ENCODE measurements around the gene PKM. TPM values are rescaled to one million over a fixed set of nuclear protein-coding genes. Genes with fewer than 3 reads are reported as not detected.

The PKM gene
- polyA plus RNA-seq, 1 donor (not counting 4 experiments of a cell fraction or from before 2014, with no cell fraction given) = 3,352 TPM

DNA sequence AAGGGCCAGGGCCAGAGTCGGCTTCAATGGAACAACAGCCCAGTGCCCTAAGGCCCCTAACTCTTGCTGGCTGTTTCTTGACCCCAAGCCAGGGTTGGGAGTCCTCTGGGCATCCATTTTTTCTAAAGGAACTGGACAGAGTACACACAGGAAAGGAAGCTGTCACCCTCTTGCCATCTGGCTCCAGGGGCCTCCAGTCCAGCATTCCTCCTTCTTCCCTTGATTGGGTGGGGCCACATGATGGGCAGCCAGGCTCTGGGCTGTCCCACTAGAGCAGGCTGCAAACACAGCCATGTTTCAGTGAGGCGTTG is 31.8 kb downstream of the PKM start:
- Histone ChIP-seq H3K9me1 (ENCODE audit: control insufficient read depth, extremely low read depth, insufficient read depth, low read length) (peaks cover 3% of the 10 kb centered on the region), H3K9ac (ENCODE audit: control insufficient read depth, extremely low read depth, insufficient read depth, low read length) (no peak overlapping the region), H3K9me3 (ENCODE audit: control insufficient read depth, low read depth, low read length) (no peaks in the 10 kb centered on the region), H3K4me3 (ENCODE audit: control insufficient read depth in 2 of 3, extremely low read depth in 1 of 3, insufficient read depth in 2 of 3, low read depth in 1 of 3, low read length in 3 of 3) (no peak overlapping the region), H4K20me1 (ENCODE audit: control insufficient read depth, extremely low read depth, insufficient read depth, low read length) (peaks cover 35% of the 10 kb centered on the region), H2AFZ (ENCODE audit: control insufficient read depth, low read length) (no peak overlapping the region), H3K79me2 (ENCODE audit: control insufficient read depth, insufficient read depth, low read length) (peaks cover 7% of the 10 kb centered on the region), H3K4me1 (ENCODE audit: control insufficient read depth, extremely low read depth, insufficient read depth, low read length) (peaks cover 78% of the 10 kb centered on the region), H3K27me3 (ENCODE audit: control insufficient read depth, extremely low read depth, insufficient read depth, low read length) (no peaks in the 10 kb centered on the region), H3K4me2 (ENCODE audit: control insufficient read depth, extremely low read depth, insufficient read depth, low read depth, low read length) (no peak overlapping the region), H3K36me3 (ENCODE audit: control insufficient read depth in 2 of 2, extremely low read depth in 1 of 2, insufficient read depth in 2 of 2, low read length in 2 of 2) (peaks cover 38 to 52% of the 10 kb centered on the region in 2 experiments), H3K27ac (ENCODE audit: control insufficient read depth, insufficient read depth, low read length) (no peak overlapping the region)
- DNase-seq (ENCODE audit: low read depth, low spot score) (no peak), FAIRE-seq (no peak)
- TF ChIP-seq, protein P1, sequence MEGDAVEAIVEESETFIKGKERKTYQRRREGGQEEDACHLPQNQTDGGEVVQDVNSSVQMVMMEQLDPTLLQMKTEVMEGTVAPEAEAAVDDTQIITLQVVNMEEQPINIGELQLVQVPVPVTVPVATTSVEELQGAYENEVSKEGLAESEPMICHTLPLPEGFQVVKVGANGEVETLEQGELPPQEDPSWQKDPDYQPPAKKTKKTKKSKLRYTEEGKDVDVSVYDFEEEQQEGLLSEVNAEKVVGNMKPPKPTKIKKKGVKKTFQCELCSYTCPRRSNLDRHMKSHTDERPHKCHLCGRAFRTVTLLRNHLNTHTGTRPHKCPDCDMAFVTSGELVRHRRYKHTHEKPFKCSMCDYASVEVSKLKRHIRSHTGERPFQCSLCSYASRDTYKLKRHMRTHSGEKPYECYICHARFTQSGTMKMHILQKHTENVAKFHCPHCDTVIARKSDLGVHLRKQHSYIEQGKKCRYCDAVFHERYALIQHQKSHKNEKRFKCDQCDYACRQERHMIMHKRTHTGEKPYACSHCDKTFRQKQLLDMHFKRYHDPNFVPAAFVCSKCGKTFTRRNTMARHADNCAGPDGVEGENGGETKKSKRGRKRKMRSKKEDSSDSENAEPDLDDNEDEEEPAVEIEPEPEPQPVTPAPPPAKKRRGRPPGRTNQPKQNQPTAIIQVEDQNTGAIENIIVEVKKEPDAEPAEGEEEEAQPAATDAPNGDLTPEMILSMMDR (optimal IDR thresholded peaks at IDR 0.05 in 1 of 3, IDR thresholded peaks at IDR 0.05 in 1 of 3, conservative IDR thresholded peaks at IDR 0.05 in 1 of 3; ENCODE audit: extremely low read depth in 1 of 3, insufficient read depth in 2 of 3, low read length in 3 of 3) = no peak
- TF ChIP-seq EZH2 (IDR thresholded peaks at IDR 0.05; ENCODE audit: low read length) = no peak
- dilution Hi-C loops (cut with MboI; ENCODE audit: extremely low pct_ligation_motif_present, low sequenced_read_pairs) = no loop called here

DNA sequence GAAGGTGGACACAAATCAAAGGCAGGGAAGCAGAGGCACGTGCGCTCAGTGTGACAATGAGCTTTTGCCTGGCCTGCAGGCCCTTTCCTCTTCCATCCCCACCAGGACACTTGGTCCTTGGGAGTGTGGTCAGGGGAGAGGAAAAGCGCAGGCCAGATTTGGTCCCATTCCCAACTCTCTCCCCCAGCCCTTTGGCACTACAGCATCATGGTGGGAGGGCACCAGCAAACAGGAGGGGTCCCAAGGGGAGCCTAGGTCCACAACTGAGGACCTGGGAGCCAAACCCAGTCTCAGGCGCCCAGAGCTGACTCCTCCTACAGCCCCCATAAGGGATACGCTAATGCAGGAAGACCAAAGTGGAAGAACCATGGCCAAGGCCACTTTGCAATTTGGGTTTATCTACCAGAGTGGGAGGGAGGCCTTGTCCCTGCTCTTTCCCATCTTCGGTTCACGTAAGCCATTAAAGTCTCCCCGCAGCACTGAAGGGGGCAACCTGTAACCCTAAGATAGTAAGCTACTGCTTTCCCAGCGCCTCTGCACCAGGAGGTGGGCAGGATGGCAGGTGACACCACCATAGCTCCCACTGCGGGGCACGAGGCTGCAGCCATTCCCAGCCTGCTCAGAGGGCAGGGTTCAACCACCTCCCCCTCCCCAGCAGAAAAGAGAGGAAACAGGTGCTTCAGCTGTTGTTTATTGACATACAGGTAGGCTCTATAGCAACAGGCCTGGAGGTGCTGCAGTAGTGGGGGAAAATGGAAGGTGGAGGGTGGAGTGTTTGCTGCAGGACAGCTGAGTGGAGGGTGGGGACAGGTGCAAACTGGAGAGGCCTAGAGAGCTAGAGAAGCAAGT is 32.4 kb downstream of the PKM start:
- H3K9ac ChIP-seq (ENCODE audit: control insufficient read depth, extremely low read depth, insufficient read depth, low read length) = peak overlapping the region; percentile 53
- peaks cover 72% of the 10 kb centered on the region for H3K4me1 ChIP-seq (ENCODE audit: control insufficient read depth, extremely low read depth, insufficient read depth, low read length)
- H3K9me3 ChIP-seq (ENCODE audit: control insufficient read depth, low read depth, low read length) = no peaks in the 10 kb centered on the region
- H3K79me2 ChIP-seq (ENCODE audit: control insufficient read depth, insufficient read depth, low read length) = peaks cover 7% of the 10 kb centered on the region
- H3K36me3 ChIP-seq (ENCODE audit: control insufficient read depth in 2 of 2, extremely low read depth in 1 of 2, insufficient read depth in 2 of 2, low read length in 2 of 2) = peaks cover 37 to 48% of the 10 kb centered on the region in 2 experiments
- peaks cover 3% of the 10 kb centered on the region for H3K9me1 ChIP-seq (ENCODE audit: control insufficient read depth, extremely low read depth, insufficient read depth, low read length)
- no peak overlapping the region for H2AFZ ChIP-seq (ENCODE audit: control insufficient read depth, low read length)
- no peak for DNase-seq (ENCODE audit: low read depth, low spot score)
- FAIRE-seq = no peak
- peak overlapping the region; percentile 4 for H3K27ac ChIP-seq (ENCODE audit: control insufficient read depth, insufficient read depth, low read length)
- dilution Hi-C loops (cut with MboI; ENCODE audit: extremely low pct_ligation_motif_present, low sequenced_read_pairs) = no loop called here
- TF ChIP-seq EZH2 (IDR thresholded peaks at IDR 0.05; ENCODE audit: low read length) = no peak
- TF ChIP-seq, protein P1 (optimal IDR thresholded peaks at IDR 0.05 in 1 of 3, IDR thresholded peaks at IDR 0.05 in 1 of 3, conservative IDR thresholded peaks at IDR 0.05 in 1 of 3; ENCODE audit: extremely low read depth in 1 of 3, insufficient read depth in 2 of 3, low read length in 3 of 3) = no peak
- H3K4me2 ChIP-seq (ENCODE audit: control insufficient read depth, extremely low read depth, insufficient read depth, low read depth, low read length) = peak overlapping the region; percentile 27
- H3K4me3 ChIP-seq (ENCODE audit: control insufficient read depth in 2 of 3, extremely low read depth in 1 of 3, insufficient read depth in 2 of 3, low read depth in 1 of 3, low read length in 3 of 3) = peak overlapping the region; percentile 16 to 58 (median 24)
- H3K27me3 ChIP-seq (ENCODE audit: control insufficient read depth, extremely low read depth, insufficient read depth, low read length) = no peaks in the 10 kb centered on the region
- H4K20me1 ChIP-seq (ENCODE audit: control insufficient read depth, extremely low read depth, insufficient read depth, low read length) = peaks cover 32% of the 10 kb centered on the region
